Astrocyte (in vitro differentiated cells and primary cell): ENCODE data around the gene APOBEC3C.

Experiments used
- EZH2 ChIP-seq: IDR thresholded peaks from 2 replicates; pipeline ENCODE4 v1.6.1; 2012; ENCODE audit warnings: mild to moderate bottlenecking, low read length, inconsistent platforms; ENCODE audit not compliant: insufficient read depth
- TF ChIP-seq, protein P1 (sequence below): IDR thresholded peaks from 2 replicates; pipeline ENCODE4 v1.5.1; 2011; ENCODE audit warnings: low read depth, mild to moderate bottlenecking, inconsistent platforms, low read length, moderate library complexity; ENCODE audit not compliant: insufficient read depth

DNA sequence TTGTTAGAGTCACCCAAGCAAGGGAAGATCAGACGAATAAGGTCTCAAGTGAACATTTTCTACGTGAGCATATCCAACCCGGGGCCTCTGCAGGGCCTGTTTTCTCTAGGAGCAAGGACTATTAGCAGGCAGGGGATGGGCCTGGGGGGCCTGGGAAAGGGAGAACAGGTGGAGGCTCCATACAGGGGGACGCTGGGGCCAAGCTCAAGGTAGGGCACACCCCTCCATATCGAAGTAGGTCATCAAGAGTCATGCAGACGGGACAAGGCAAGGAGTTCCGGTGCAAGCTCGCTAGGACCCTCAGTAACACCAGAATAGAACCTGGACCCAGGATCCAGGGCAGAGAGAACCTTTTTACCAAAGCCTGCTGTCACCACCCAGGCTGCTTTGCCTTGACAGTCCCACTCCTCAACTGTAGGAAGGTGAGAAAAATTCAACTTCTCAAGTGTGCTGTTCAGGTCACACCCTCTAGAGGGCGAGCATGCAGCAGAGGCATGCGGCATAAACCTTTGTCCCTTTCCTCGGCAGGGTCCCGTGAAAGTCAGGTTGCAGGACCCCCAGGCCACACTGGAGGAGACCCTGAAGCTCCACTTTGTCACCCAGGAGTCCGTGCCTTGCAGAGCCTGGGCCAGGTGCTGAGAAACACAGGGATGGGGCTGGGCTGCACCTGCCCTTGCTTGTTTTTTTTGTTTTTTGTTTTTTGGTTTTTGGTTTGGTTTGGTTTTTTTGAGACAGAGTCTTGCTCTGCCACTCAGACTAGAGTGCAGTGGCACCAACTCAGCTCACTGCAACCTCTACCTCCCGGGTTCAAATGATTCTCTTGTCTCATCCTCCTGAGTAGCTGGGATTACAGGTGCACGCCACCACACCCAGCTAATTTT, 40.5 kb upstream of the APOBEC3C start:
- TF ChIP-seq EZH2: no peak
- TF ChIP-seq, protein P1, sequence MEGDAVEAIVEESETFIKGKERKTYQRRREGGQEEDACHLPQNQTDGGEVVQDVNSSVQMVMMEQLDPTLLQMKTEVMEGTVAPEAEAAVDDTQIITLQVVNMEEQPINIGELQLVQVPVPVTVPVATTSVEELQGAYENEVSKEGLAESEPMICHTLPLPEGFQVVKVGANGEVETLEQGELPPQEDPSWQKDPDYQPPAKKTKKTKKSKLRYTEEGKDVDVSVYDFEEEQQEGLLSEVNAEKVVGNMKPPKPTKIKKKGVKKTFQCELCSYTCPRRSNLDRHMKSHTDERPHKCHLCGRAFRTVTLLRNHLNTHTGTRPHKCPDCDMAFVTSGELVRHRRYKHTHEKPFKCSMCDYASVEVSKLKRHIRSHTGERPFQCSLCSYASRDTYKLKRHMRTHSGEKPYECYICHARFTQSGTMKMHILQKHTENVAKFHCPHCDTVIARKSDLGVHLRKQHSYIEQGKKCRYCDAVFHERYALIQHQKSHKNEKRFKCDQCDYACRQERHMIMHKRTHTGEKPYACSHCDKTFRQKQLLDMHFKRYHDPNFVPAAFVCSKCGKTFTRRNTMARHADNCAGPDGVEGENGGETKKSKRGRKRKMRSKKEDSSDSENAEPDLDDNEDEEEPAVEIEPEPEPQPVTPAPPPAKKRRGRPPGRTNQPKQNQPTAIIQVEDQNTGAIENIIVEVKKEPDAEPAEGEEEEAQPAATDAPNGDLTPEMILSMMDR: peak; percentile 76
